IPS DF 6.9 (cell line): ENCODE results near the gene ZBTB16.

Experiments
- DNase-seq: peaks from one replicate; pipeline ENCODE4 v3.0.0-alpha.2; 2013; ENCODE audit warnings: low read depth, low spot score
- H3K27ac ChIP-seq: one replicate; pipeline ENCODE4 v1.5.1; 2013; ENCODE audit warnings: low read length, control low read depth
- H3K27me3 ChIP-seq: 2 replicates; pipeline ENCODE4 v1.6.1; 2013; ENCODE audit warnings: mild to moderate bottlenecking, low read length; ENCODE audit not compliant: control insufficient read depth, insufficient read depth
- H3K36me3 ChIP-seq: 2 replicates; pipeline ENCODE4 v1.6.1; 2013; ENCODE audit warnings: low read length; ENCODE audit not compliant: control insufficient read depth, insufficient read depth
- H3K4me1 ChIP-seq: 2 replicates; pipeline ENCODE4 v1.6.1; 2013; ENCODE audit warnings: low read length; ENCODE audit not compliant: control insufficient read depth, insufficient read depth
- H3K4me3 ChIP-seq: 2 replicates; pipeline ENCODE4 v1.5.1; 2013; ENCODE audit warnings: mild to moderate bottlenecking, low read length
- H3K9me3 ChIP-seq: 2 replicates; pipeline ENCODE4 v1.6.1; 2013; ENCODE audit warnings: low read length, inconsistent platforms; ENCODE audit not compliant: control insufficient read depth, insufficient read depth
- WGBS: extraction: QIAGEN DNeasy Blood & Tissue Kit; methylation state at CpG from one replicate; pipeline ENCODE4 v1.1.7; 2013; ENCODE audit warnings: mixed read lengths, missing lambda C conversion rate; ENCODE audit not compliant: insufficient read length, insufficient coverage; 5-methylcytosine and 5-hydroxymethylcytosine counted together

ZBTB16 gene

DNA sequence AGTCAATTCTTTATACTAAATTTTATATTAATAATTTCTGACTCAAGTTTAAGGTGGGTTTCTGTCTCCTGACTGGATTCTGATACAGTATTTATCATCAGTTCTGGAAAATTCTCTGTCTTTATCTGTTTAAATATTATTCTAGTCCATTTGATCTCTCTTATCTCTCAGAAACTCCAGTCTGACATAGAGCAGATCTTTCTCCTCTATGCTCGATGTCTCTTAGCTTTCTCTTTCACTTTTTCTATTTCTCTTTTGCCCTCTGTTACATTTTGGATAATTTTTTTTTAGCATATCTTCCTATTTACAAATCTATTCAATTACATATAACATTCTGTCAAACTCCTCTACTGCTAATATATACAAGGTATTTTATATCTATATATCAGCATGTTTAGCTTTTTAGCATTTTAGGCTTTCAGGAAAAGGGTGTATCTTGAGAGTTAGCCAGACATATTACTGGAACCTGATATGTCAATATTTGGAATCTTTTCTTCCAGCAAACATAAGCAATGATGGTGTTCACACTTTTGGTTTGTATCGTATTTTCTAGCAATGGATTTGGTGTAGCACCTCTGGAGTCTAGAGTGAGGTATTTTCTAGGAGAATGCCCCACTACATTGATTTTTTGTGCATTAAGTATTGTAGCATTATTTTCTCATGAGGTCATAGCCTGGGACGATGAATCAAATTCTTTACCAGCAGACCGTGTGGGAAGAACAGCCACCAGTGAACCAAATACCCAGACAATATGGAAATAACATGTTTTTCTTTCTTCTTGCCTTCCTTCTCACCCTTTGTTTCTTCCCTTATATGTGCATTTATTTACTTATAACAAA is 232.6 kb downstream of the ZBTB16 start:
- Histone ChIP-seq H3K9me3 (no peaks in the 10 kb centered on the region), H3K4me3 (no peak overlapping the region), H3K27ac (no peak overlapping the region), H3K4me1 (0 out of 2 replicates have a peak, but pooled peaks cover 1% of the 10 kb centered on the region), H3K27me3 (no peaks in the 10 kb centered on the region), H3K36me3 (no peaks in the 10 kb centered on the region)
- no peak for DNase-seq
- no CpG with 5 or more reads among the region's 4 CpGs for WGBS

- no peak overlapping the region for H3K4me3 ChIP-seq
- no peaks in the 10 kb centered on the region for H3K27me3 ChIP-seq
- DNase-seq, result no peak
- H3K4me1 ChIP-seq, result 0 out of 2 replicates have a peak, but pooled peaks cover 1% of the 10 kb centered on the region
- H3K36me3 ChIP-seq, result no peaks in the 10 kb centered on the region
- no peak overlapping the region for H3K27ac ChIP-seq
- H3K9me3 ChIP-seq, result no peaks in the 10 kb centered on the region
- WGBS, result no CpG with 5 or more reads among the region's 1 CpG
These were observed 233.7 kb downstream of the ZBTB16 start for GRCh38 chr11:114293201-114293711.

GRCh38 chr11:114295676-114296604 is 236.4 kb downstream of the ZBTB16 start, which contains the start of gene NNMT:
TSS of gene NNMT (plus strand) at chr11:114296399. CDS start at chr11:114296557, 158 bp downstream.
- Histone ChIP-seq H3K27me3 (no peaks in the 10 kb centered on the region), H3K9me3 (no peaks in the 10 kb centered on the region), H3K4me3 (no peak within 1 kb of the TSS), H3K4me1 (no peaks in the 10 kb centered on the region), H3K36me3 (no peaks in the 10 kb centered on the region), H3K27ac (no peak within 1 kb of the TSS)
- WGBS, result 100% methylated on average over 1 of the region's 11 CpGs
- DNase-seq, result no peak

DNA sequence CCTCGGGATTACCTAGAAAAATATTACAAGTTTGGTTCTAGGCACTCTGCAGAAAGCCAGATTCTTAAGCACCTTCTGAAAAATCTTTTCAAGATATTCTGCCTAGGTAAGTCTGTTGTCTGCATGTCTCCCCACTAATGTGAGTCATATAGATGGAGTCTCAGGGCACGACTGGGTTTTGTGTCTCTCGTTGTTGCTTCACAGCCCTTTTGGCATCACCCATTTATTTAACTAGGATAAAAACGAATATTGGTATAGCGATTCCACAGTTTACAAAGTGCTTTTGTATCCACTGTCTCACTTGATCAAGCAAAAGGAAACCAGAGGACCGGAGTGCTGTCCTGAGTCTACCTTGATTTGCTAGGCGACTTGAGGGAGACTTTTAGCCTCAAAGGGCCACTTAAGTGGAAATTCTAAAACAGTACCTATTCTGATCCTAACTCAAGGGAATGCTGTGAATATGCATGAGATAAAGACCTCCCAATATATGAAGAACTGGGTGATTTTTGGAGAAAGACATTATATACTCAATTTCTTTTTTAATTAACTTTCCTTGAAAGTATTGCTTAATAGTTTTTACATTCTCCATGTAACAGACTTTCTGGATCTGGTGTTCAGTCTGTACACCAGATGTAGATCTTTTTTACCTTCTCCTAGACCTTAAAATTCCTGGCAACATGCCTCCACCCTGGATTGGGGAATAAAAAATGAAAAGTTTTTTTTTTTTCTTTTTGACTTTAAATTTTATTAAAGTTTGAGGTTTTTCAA is 237.3 kb downstream of the ZBTB16 start:
- no peaks in the 10 kb centered on the region for H3K36me3 ChIP-seq
- DNase-seq, result no peak
- H3K4me3 ChIP-seq, result no peak overlapping the region
- no peaks in the 10 kb centered on the region for H3K9me3 ChIP-seq
- no peaks in the 10 kb centered on the region for H3K27me3 ChIP-seq
- WGBS, result no CpG with 5 or more reads among the region's 7 CpGs
- no peaks in the 10 kb centered on the region for H3K4me1 ChIP-seq
- no peak overlapping the region for H3K27ac ChIP-seq

- Histone ChIP-seq H3K36me3 (no peaks in the 10 kb centered on the region), H3K9me3 (no peaks in the 10 kb centered on the region), H3K27me3 (no peaks in the 10 kb centered on the region), H3K27ac (no peak overlapping the region), H3K4me1 (no peaks in the 10 kb centered on the region), H3K4me3 (no peak overlapping the region)
- WGBS, result 100% methylated on average over 2 of the region's 8 CpGs
- DNase-seq, result no peak
These were observed 238.5 kb downstream of the ZBTB16 start for GRCh38 chr11:114297806-114298709.

DNA sequence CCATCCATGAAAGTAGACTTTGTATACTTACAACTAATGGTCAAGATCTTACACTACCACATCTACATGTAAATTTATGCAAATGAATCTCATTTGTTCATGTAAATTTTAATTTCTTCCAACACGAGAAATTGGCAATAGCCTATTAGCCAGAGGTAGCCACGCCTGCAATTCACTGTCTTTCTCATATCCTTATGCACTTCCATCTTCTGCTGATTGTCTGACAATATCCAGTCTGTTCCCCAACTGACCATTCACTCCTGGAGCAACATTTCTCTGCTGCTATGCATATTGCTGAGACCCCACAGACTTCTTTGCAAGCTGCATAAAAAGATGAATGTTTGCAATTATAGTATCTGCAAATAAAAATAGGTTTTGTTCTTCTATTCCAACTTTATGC is 239.2 kb downstream of the ZBTB16 start:
- Histone ChIP-seq H3K27me3 (no peaks in the 10 kb centered on the region), H3K27ac (no peak overlapping the region), H3K36me3 (no peaks in the 10 kb centered on the region), H3K9me3 (no peaks in the 10 kb centered on the region), H3K4me3 (no peak overlapping the region), H3K4me1 (no peaks in the 10 kb centered on the region)
- no peak for DNase-seq
- WGBS, result no CpG with 5 or more reads among the region's 2 CpGs
